GM23338 (cell line): ENCODE measurements around the gene NEK6. TPM values are rescaled to one million over a fixed set of nuclear protein-coding genes. Genes with fewer than 3 reads are reported as not detected.

ENCODE experiments used
- CTCF ChIP-seq, 2 experiments: fragments of 200-600 bp in 1 of 2; sonication (generic) in 1 of 2; conservative IDR thresholded peaks; 2 replicates each; pipeline versions ENCODE4 v1.5.1 to v1.6.1; 2016 to 2017; ENCODE audit warnings: antibody characterized with exemption in 2 of 2, low read depth in 2 of 2, mild to moderate bottlenecking in 2 of 2, moderate library complexity in 1 of 2
- ETS1 ChIP-seq: IDR thresholded peaks from 2 replicates; pipeline ENCODE4 v1.6.1; 2016; ENCODE audit warnings: antibody characterized with exemption
- EZH2 ChIP-seq: fragments of 200-600 bp; sonication (generic); IDR thresholded peaks from one replicate; pipeline ENCODE4 v1.8.0; 2017; ENCODE audit warnings: antibody characterized with exemption, mild to moderate bottlenecking, low read depth; ENCODE audit not compliant: unreplicated experiment
- JUNB ChIP-seq: IDR thresholded peaks from one replicate; pipeline ENCODE4 v1.6.1; 2016; ENCODE audit warnings: antibody characterized with exemption; ENCODE audit not compliant: unreplicated experiment
- NANOG ChIP-seq: IDR thresholded peaks from 2 replicates; pipeline ENCODE4 v1.6.1; 2016; ENCODE audit warnings: antibody characterized with exemption, borderline replicate concordance
- ZNF114 ChIP-seq: fragments of 250-450 bp; sonication (Bioruptor Pico); IDR thresholded peaks from 2 replicates; pipeline ENCODE4 v1.5.0; 2020; ENCODE audit warnings: mild to moderate bottlenecking, moderate library complexity
- ZNF331 ChIP-seq: fragments of 250-450 bp; sonication (Bioruptor Pico); IDR thresholded peaks from 2 replicates; pipeline ENCODE4 v1.5.0; 2020; ENCODE audit warnings: low read depth, mild to moderate bottlenecking, moderate library complexity
- ZNF462 ChIP-seq: fragments of 250-450 bp; sonication (Bioruptor Pico); IDR thresholded peaks from 2 replicates; pipeline ENCODE4 v1.5.0; 2020; ENCODE audit warnings: mild to moderate bottlenecking, moderate library complexity
- polyA plus RNA-seq: library from polyadenylated mRNA; unstranded; fragments of >200 nt; fragmentation: Nextera tagmentation; extraction: Ambion mirVana; gene quantifications from 2 replicates; pipeline ENCODE4 v1.2.1, GENCODE V29; 2016
- total RNA-seq: library from RNA; depleted of rRNA; stranded (reverse); fragments of >200 nt; shearing (Covaris generic); gene quantifications from 2 replicates; pipeline ENCODE4 v1.2.3, GENCODE V29; 2014
- TF ChIP-seq, protein P1 (sequence below): IDR thresholded peaks from one replicate; pipeline ENCODE4 v1.6.1; 2018; ENCODE audit warnings: antibody characterized with exemption; ENCODE audit not compliant: unreplicated experiment

NEK6 gene
- total and polyA plus RNA-seq, 2 experiments from 2014 or later, result 8.1 to 11.2 TPM

GRCh38 chr9:124263213-124263612, 5.5 kb downstream of the NEK6 start (continued):
- TF ChIP-seq ZNF462 (CRISPR knock-in tag) (no peak), ZNF331 (CRISPR knock-in tag) (no peak), JUNB (no peak), EZH2 (no peak), ZNF114 (CRISPR knock-in tag) (no peak), CTCF (conservative IDR thresholded peaks at IDR 0.05; ENCODE audit: low read depth in 2 of 2) (no peak), NANOG (no peak), ETS1 (no peak)
- TF ChIP-seq, protein P1, sequence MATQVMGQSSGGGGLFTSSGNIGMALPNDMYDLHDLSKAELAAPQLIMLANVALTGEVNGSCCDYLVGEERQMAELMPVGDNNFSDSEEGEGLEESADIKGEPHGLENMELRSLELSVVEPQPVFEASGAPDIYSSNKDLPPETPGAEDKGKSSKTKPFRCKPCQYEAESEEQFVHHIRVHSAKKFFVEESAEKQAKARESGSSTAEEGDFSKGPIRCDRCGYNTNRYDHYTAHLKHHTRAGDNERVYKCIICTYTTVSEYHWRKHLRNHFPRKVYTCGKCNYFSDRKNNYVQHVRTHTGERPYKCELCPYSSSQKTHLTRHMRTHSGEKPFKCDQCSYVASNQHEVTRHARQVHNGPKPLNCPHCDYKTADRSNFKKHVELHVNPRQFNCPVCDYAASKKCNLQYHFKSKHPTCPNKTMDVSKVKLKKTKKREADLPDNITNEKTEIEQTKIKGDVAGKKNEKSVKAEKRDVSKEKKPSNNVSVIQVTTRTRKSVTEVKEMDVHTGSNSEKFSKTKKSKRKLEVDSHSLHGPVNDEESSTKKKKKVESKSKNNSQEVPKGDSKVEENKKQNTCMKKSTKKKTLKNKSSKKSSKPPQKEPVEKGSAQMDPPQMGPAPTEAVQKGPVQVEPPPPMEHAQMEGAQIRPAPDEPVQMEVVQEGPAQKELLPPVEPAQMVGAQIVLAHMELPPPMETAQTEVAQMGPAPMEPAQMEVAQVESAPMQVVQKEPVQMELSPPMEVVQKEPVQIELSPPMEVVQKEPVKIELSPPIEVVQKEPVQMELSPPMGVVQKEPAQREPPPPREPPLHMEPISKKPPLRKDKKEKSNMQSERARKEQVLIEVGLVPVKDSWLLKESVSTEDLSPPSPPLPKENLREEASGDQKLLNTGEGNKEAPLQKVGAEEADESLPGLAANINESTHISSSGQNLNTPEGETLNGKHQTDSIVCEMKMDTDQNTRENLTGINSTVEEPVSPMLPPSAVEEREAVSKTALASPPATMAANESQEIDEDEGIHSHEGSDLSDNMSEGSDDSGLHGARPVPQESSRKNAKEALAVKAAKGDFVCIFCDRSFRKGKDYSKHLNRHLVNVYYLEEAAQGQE, result no peak
